ENCODE results near the gene ZNF445. TPM values are rescaled to one million over a fixed set of nuclear protein-coding genes. Genes with fewer than 3 reads are reported as not detected.
"Not testable (repeated sequence)": the region's sequence is repeated elsewhere in the genome, so short reads cannot be mapped to it uniquely, and the experiment has no call there.

ZNF445 gene
- total and polyA plus RNA-seq, 2 donors (not counting 3 experiments of a cell fraction or from before 2014, with no cell fraction given): 2.3 to 17.8 TPM

GRCh38 chr3:44474886-44475285, 2.6 kb downstream of the ZNF445 start:
- H3K27me3 ChIP-seq (ENCODE audit: control insufficient read depth in 2 of 2, insufficient read depth in 2 of 2, low read length in 2 of 2); FAIRE-seq; DNase-seq (ENCODE audit: low read depth, low spot score); H3K9me1 ChIP-seq (replicated peaks; ENCODE audit: control insufficient read depth, extremely low read depth, insufficient read depth, low read length); H3K9ac ChIP-seq (replicated peaks; ENCODE audit: extremely low read depth, insufficient read depth, low read length); H4K20me1 ChIP-seq (replicated peaks; ENCODE audit: control insufficient read depth, extremely low read depth, insufficient read depth, low read length); POLR2A ChIA-PET; H3K4me2 ChIP-seq (ENCODE audit: insufficient read depth, low read length); dilution Hi-C loops (cut with MboI; ENCODE audit: extremely low pct_ligation_motif_present, low sequenced_read_pairs); H2AFZ ChIP-seq (ENCODE audit: low read depth, low read length); H3K4me3 ChIP-seq (replicated peaks in 1 of 3; ENCODE audit: insufficient read depth in 1 of 3, low read depth in 1 of 3, low read length in 3 of 3); H3K36me3 ChIP-seq (ENCODE audit: control insufficient read depth in 2 of 2, extremely low read depth in 1 of 2, insufficient read depth in 2 of 2, low read length in 2 of 2); CTCF ChIA-PET; H3K9me3 ChIP-seq (replicated peaks; ENCODE audit: control insufficient read depth, insufficient read depth, low read length); H3K27ac ChIP-seq (ENCODE audit: insufficient read depth, low read depth, low read length); BruUV-seq (replicated peaks); intact Hi-C loops (cut with micrococcal nuclease): not testable (repeated sequence)
- peaks cover 11% of the 10 kb centered on the region for H3K4me1 ChIP-seq (ENCODE audit: control insufficient read depth, extremely low read depth, insufficient read depth, low read length)
- H3K79me2 ChIP-seq (ENCODE audit: control insufficient read depth, insufficient read depth, low read length): peaks cover 59% of the 10 kb centered on the region

GRCh38 chr3:44470430-44470829, 7.0 kb downstream of the ZNF445 start:
- FAIRE-seq (no peak), DNase-seq (ENCODE audit: low read depth, low spot score) (no peak)
- CTCF ChIA-PET: interaction anchor here (1.6 kb wide), 1 partner anchor 15 kb away, joined by 4 read pairs; no protein-coding TSS in a partner anchor
- Histone ChIP-seq H2AFZ (ENCODE audit: low read depth, low read length) (no peak overlapping the region), H3K4me3 (replicated peaks in 1 of 3; ENCODE audit: insufficient read depth in 1 of 3, low read depth in 1 of 3, low read length in 3 of 3) (no peak overlapping the region), H3K9me3 (replicated peaks; ENCODE audit: control insufficient read depth, insufficient read depth, low read length) (no peaks in the 10 kb centered on the region), H3K9me1 (replicated peaks; ENCODE audit: control insufficient read depth, extremely low read depth, insufficient read depth, low read length) (no peaks in the 10 kb centered on the region), H4K20me1 (replicated peaks; ENCODE audit: control insufficient read depth, extremely low read depth, insufficient read depth, low read length) (no peaks in the 10 kb centered on the region), H3K9ac (replicated peaks; ENCODE audit: extremely low read depth, insufficient read depth, low read length) (no peak overlapping the region), H3K4me2 (ENCODE audit: insufficient read depth, low read length) (no peak overlapping the region), H3K36me3 (ENCODE audit: control insufficient read depth in 2 of 2, extremely low read depth in 1 of 2, insufficient read depth in 2 of 2, low read length in 2 of 2) (peaks cover 0 to 5% of the 10 kb centered on the region in 2 experiments), H3K27me3 (ENCODE audit: control insufficient read depth in 2 of 2, insufficient read depth in 2 of 2, low read length in 2 of 2) (no peaks in the 10 kb centered on the region), H3K79me2 (ENCODE audit: control insufficient read depth, insufficient read depth, low read length) (peaks cover 51% of the 10 kb centered on the region), H3K4me1 (ENCODE audit: control insufficient read depth, extremely low read depth, insufficient read depth, low read length) (no peaks in the 10 kb centered on the region), H3K27ac (ENCODE audit: insufficient read depth, low read depth, low read length) (no peak overlapping the region)
- BruUV-seq (replicated peaks): no TSS peak
- intact Hi-C loops (cut with micrococcal nuclease) (no loop called here), dilution Hi-C loops (cut with MboI; ENCODE audit: extremely low pct_ligation_motif_present, low sequenced_read_pairs) (no loop called here)
- TF ChIP-seq MAX (IDR thresholded peaks at IDR 0.05; ENCODE audit: insufficient read depth, insufficient read length) (no peak), CTCF (IDR thresholded peaks at IDR 0.05; ENCODE audit: extremely low read depth in 1 of 2, insufficient read depth in 1 of 2, low read depth in 1 of 2, low read length in 2 of 2) (no peak), FOS (IDR thresholded peaks at IDR 0.05; ENCODE audit: borderline replicate concordance, insufficient read depth, low read length) (no peak), GATA2 (IDR thresholded peaks at IDR 0.05; ENCODE audit: insufficient read depth, insufficient read length, low read depth, low read length) (no peak), POLR2AphosphoS5 (IDR thresholded peaks at IDR 0.05; ENCODE audit: insufficient read depth, low read depth, low read length) (no peak), POLR2A (IDR thresholded peaks at IDR 0.05; ENCODE audit: low read depth, low read length) (no peak), EZH2 (IDR thresholded peaks at IDR 0.05; ENCODE audit: borderline replicate concordance, low read depth, low read length, severe bottlenecking) (no peak), JUN (IDR thresholded peaks at IDR 0.05; ENCODE audit: borderline replicate concordance, insufficient read depth, insufficient read length, low read depth) (no peak), MYC (IDR thresholded peaks at IDR 0.05; ENCODE audit: low read depth, low read length) (no peak)
- POLR2A ChIA-PET: no interaction called here

All from endothelial cell of umbilical vein (primary cell).